Stimulated activated CD8-positive, alpha-beta memory T cell treated with anti-CD3 and anti-CD28 coated beads, Interleukin-15, amount 100 ng/mL, for 4 hours (primary cell): ENCODE results near the gene GABBR2.
"Not testable (repeated sequence)": the region's sequence is repeated elsewhere in the genome, so short reads cannot be mapped to it uniquely, and the experiment has no call there.

Experiments
- DNase-seq, 2 donors: peaks; one replicate each; pipeline ENCODE4 v3.0.0-alpha.2; 2020; ENCODE audit warnings: low read depth in 2 of 2

The GABBR2 gene

GRCh38 chr9:98291820-98292219 lies 416.9 kb downstream of the GABBR2 start:
- DNase-seq, result no peak

- DNase-seq, result no peak
These were observed 418.3 kb downstream of the GABBR2 start for GRCh38 chr9:98290411-98290810.

- no peak for DNase-seq
These were observed 419.0 kb downstream of the GABBR2 start for GRCh38 chr9:98289614-98290201.

- no peak for DNase-seq
These were observed 419.9 kb downstream of the GABBR2 start for GRCh38 chr9:98288881-98289280.

GRCh38 chr9:98287384-98287783 lies 421.4 kb downstream of the GABBR2 start:
- DNase-seq, result no peak

- no peak for DNase-seq
These were observed 423.3 kb downstream of the GABBR2 start for GRCh38 chr9:98285446-98285845.

GRCh38 chr9:98284754-98285153 lies 424.0 kb downstream of the GABBR2 start:
- no peak for DNase-seq

- DNase-seq, result not testable (repeated sequence)
These were observed 425.6 kb downstream of the GABBR2 start for GRCh38 chr9:98283143-98283542.

- no peak for DNase-seq
These were observed 427.5 kb downstream of the GABBR2 start for GRCh38 chr9:98281281-98281680.

- no peak for DNase-seq
These were observed 428.2 kb downstream of the GABBR2 start for GRCh38 chr9:98280574-98280973.

GRCh38 chr9:98280162-98280561 lies 428.6 kb downstream of the GABBR2 start:
- no peak for DNase-seq

GRCh38 chr9:98276907-98277469 lies 431.7 kb downstream of the GABBR2 start:
- DNase-seq, result no peak

GRCh38 chr9:98275159-98275558 lies 433.6 kb downstream of the GABBR2 start:
- DNase-seq, result no peak

GRCh38 chr9:98272083-98272482 lies 436.7 kb downstream of the GABBR2 start:
- DNase-seq, result no peak

- DNase-seq, result no peak
These were observed 437.3 kb downstream of the GABBR2 start for GRCh38 chr9:98271479-98271878.

- DNase-seq, result not testable (repeated sequence)
These were observed 438.5 kb downstream of the GABBR2 start for GRCh38 chr9:98270284-98270683.

GRCh38 chr9:98269652-98270051 lies 439.1 kb downstream of the GABBR2 start:
- DNase-seq, result not testable (repeated sequence)

- DNase-seq, result not testable (repeated sequence)
These were observed 441.2 kb downstream of the GABBR2 start for GRCh38 chr9:98267556-98267955.

GRCh38 chr9:98264516-98264915 lies 444.2 kb downstream of the GABBR2 start:
- DNase-seq, result no peak

- DNase-seq, result peak; percentile 43 to 73
These were observed 445.0 kb downstream of the GABBR2 start for GRCh38 chr9:98263482-98264357.

GRCh38 chr9:98263080-98263479 lies 445.7 kb downstream of the GABBR2 start:
- DNase-seq, result no peak

- no peak for DNase-seq
These were observed 446.7 kb downstream of the GABBR2 start for GRCh38 chr9:98262056-98262455.

GRCh38 chr9:98260635-98261034 lies 448.1 kb downstream of the GABBR2 start:
- no peak for DNase-seq
